HG02840 (cell line): Measurements from ENCODE around the gene CACNA1S.

Source experiments
- ATAC-seq: cut with Tn5 transposase; IDR thresholded peaks from one replicate; pipeline ENCODE4 v1.9.1; 2021; ENCODE audit warnings: mild to moderate bottlenecking, moderate library complexity, moderate number of reproducible peaks; ENCODE audit not compliant: unreplicated experiment, low FRiP score

Gene CACNA1S

DNA sequence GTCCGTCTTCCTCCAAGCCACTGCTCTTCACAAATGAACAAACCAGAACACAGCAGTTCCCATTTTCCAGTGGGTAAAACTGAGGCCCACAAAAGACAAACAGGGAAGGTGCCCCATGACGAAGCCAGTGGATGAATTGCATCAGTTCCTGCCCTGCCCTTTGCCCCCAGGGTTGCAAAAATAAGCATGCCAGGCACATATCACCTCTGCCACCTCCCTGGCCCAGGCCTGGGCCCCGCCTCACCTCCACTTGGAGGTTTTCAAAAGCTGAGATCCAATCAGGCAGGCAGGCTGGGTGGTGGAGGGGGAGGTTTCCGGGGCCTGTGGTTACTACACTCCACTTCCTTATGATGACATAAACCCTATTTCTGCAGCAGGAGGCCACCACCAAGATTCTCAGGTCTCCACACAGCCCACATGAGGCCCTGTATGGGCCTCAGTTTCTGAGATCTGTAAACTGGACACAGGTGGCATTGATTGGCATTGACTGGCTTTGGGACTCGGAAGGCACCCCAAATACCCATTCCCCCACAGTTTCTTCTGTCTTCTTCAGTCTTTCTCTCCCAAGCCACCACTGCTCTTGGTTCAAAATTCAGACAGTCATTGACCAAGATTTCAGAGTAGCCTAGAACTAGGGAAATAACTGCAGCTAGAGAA, 92.8 kb downstream of the CACNA1S start:
- peak; percentile 48 for ATAC-seq

DNA sequence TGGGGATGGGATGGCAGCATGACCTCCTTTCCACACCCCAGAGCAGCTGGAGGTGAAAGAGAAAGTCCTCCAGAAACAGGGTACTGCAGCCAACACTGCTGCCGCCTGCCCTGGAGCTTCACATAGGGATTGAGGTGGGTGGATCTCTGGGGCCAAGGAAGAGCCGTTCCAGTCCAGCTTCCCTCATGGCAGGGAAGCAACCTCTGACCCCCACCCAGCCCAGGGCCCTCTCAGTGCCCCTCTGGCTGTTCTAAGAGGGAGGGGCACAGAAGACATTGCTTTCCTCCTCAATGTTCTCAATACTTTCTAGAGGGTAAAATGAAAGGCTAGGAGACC, 94.4 kb downstream of the CACNA1S start:
- ATAC-seq, result no peak

DNA sequence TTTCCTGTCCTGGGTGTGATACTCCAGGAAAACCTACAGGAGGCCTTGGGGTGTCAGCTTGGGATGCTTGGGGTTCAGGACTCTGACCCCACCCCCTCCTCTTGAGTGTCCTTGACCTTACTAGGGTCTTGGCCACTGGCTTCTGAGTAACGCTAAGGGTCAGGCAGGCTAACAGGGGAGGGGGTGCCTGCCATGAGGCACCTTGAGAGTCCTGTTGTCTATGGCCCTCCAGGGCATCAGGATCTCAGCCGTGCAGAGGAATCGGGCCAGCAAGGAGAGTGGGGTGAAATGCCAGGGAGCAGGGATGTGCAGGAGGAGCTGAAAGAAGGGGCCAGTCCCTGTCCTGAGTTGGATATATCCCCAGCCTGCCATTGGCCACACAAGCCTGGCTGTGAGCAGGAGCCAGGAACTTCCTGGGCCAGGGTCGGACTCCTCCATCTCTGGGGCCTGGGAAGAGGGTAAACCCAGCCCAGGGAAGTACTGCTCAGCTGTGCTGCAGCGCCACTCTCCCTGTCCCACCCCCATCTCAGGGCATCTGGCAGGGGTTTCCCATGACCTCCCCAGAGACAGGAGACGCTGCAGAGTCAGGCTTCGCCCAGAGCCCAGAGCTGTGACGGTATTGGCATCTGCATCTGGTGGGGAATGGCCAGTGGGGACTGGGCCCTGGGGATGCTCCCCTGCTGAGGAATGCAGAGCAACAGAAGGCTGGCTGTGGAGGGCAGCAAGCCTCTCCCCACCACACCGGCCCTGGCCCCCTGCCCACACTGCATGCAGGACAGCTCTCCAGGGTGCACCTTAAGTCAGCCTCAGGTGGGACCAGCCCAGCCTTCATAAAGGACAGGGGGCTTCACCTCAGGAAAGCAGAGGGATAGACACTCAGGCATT, 95.0 kb downstream of the CACNA1S start:
- ATAC-seq, result no peak

DNA sequence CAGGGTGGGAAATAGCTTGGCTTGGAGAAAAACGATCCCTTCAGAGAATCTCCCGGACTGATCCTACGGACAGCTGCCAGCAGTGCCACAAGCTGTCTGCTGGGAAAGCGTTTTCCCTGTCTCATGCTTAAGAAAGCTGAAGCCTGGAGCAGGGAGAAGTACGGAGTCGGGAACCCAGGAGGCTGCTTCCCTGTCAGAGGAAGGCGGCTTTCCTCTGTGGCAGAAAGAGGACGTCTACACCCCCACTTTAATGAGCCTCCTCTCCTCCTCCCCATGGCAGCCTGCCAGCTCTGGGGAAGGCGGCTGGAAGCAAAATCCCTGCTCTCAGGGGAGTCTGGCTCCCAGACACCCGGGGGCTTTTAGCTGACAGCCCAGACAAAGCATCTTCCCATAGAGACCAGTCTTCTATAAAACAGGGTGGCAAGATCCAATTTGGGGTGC, 96.0 kb downstream of the CACNA1S start:
- no peak for ATAC-seq

DNA sequence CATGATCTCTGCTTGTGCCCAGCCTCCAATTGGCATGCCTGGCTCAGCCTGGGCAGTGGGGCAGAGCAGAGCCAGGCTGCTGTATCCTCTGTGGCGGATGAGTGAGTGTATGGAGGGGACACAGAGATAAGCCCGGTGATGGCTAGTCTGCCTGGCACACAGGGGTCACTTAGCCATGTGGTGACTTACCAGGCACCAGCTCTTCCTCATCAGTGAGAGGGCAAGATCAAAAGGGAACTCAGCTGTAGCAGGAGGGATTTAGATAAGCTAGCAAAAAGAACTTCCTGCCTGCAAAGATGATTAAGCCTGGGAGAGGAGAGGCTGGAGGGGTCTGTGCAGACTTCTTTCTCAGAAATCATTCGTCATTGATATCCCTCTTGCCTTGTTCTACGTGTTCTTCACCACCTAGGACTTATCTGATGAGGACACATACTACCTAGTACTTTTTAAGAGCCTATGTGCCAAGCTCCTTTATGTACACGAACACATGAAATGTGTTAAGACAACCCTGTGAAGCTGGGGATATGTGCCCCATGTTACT, 96.6 kb downstream of the CACNA1S start:
- no peak for ATAC-seq

DNA sequence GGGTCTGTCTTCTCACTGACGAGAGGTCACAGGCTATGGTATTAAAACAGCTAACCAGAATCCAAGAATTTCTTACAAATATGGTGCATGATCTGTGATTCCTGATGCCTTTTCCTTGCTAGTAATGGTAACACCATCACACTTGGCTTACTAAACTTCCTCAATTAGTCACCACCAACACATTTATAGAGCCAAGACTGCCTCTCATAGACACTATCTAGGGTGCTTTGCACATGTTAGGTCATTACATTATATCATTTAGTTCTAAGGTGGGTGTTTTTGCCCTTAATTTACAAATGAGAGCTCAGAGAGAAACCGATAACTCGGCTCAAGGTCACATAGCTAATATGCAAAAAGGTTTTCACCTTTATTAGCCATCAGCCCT, 97.4 kb downstream of the CACNA1S start:
- no peak for ATAC-seq

DNA sequence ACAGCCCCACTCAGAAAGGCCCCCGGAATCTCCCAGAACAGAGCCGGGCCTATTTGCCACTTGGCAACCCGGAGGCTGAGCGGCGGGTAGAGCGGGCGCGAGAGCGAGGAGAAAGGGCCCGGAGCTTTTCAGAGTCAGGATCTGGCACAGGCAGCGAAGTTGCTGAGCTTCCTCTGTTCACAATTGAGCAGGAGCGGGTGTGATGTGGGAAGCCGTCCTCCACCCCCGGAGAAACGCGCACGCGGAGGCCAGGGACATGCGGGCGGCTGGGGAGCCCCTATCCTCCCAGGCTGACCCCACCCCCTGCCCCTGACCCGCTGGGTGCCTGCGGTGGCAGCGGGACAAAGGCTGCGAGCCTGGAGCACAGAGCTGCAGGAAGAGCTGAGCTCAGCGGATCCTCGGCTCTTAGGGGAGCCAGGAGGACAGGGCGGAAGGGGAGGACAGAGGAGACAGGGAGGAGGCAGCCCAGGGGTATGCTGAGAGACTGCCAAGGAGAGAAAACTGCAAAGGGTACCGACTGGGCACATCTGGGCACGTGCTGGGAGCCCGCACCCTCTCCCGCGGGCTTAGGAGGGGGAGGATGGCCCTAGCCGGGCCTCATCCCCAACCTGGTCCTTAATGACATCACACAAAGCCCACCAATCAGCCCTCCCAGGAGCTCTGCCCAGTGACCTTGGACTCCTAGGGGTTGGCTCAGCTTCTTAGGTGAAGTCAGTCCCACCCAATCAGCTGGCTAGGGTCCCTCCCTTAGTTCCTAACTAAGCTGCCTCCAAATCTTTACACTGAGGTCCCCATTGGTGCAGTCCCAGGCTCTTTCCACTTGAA, 98.0 kb downstream of the CACNA1S start:
- no peak for ATAC-seq

DNA sequence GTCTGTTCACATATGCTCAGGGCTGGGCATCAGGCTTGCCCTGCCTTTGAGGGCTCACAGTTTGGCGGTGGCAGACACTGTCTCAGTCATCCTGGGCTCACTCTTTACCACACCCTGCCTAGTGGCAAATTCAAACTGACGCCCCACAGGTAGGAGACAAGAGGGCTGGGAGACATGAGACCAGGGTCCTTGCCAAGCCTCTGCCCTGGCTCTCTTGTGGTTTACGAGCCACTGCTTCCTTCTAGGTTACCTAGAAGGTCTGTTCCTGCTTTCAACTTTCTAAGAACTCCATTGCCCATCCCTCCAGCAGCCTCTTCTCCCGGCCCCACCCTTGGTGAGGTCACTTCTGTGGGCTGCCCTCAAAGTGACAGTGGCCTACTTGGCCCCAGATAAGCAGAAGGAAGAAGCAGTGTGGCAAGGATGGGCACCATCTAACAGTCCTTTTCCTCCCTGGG, 99.2 kb downstream of the CACNA1S start:
- ATAC-seq, result no peak

DNA sequence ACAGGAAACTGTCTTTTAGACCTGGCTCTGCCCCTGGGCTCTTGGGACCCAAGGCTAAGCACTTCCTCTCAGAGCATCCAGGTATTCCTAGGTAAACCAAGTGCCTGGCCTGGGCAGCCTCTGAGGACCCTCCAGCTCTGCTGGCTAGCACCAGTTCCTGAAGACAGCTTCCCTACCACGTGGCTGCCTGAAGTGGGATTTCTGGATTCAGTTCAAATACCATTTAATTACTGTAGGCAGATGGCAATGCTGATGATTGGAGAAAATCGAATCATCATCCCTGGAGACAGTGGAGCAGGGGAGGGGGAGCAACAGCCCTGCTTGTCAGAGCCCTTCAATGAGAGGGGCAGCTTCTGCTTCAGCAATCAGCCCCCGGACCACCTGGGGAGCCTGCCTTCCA, 100.6 kb downstream of the CACNA1S start:
- ATAC-seq, result no peak

DNA sequence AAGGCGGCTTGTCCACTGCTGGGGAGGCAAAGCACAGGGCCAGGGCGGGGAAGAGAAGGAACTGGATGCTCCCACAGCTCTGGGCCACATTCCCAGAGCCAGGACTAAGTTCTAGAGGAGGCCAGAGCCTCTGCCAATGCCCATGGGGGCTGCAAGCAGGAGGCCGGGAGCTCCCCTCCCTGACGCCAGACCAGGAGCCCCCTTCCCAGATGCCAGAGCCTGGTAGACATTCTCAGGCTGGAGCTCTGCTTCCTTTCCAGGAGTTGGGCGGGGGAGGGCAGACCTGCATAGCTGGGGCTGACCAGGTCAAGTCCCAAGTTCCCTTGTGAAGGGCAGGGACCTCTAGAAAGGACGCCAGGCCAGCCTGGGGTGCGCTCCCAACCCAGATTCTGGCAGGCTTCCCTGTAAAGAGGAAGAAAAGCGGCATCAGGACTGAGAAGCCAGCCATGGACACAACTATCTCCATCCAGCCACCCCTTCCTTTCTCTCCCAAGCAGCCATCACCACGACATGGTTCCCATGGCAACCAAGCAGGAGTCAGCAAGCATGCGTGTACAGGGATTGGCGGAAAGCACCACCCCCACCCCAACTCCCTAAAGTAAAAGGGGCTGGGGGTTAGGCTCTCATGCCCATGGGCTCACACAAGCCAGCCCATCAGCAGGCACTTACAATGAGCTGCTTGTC, 102.1 kb downstream of the CACNA1S start:
- ATAC-seq, result no peak

DNA sequence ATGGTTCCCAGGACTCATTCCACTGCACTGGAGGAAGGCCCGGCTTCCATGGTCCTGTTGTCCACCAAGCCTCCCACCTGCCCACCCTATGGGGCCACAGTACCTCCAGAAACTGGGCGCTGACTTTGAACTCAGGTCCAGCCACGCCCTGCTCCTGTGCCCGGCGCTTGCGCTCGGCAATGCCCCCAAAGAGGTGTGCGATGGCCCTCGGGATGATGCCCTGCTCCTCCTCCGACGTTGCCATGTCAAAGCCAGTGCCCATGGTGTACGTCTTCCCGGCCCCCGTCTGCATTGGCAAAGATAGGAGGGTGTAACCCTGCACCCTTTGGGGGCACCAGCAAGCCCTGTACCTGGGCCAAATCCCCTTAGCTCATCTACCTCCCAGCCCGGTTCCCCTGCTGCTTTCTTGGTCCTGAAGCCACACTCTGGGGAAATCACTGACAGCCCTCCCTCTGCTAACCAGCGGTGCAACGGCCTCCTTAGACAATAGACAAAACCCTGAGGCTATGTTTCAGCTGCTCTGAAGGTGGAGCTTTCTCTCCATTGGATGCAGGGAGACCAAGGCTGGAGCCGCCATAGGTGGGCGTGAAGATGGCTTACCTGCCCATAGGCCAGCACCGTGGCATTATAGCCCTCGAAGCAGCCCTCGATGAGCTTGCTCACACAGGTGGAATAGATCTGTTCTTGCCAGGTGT, 103.4 kb downstream of the CACNA1S start:
- ATAC-seq, result no peak

DNA sequence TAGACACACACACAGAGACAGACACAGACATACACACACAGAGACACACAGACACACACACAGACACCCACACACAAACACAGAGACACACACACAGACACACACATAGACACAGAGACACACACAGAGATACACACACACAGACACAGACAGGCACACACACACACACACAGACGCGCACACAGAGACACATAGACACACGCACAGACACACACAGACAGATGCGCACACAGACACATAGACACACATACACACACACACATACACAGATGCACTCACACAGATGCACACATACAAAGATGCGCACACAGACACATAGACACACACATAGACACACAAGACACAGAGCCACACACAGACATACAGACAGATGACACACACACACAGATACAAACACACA, 104.7 kb downstream of the CACNA1S start:
- ATAC-seq, result no peak

DNA sequence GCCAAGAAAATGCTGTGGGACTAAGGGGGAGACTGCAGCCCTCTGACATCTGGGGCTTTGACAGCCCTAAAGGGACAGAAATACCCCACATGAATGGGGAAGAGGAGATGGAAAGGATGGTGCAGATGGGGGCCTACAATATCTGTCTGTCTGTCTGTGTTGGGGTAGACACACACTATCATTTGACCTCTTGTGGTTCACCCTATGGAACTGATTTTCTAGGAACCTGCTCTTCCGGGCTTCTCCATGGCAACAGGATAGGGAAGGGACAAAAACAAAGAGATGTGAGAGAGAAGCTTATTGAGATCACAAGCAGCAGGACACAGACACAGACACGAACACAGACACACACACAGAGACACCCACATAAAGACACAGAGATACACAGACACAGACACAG, 105.8 kb downstream of the CACNA1S start:
- ATAC-seq, result no peak

DNA sequence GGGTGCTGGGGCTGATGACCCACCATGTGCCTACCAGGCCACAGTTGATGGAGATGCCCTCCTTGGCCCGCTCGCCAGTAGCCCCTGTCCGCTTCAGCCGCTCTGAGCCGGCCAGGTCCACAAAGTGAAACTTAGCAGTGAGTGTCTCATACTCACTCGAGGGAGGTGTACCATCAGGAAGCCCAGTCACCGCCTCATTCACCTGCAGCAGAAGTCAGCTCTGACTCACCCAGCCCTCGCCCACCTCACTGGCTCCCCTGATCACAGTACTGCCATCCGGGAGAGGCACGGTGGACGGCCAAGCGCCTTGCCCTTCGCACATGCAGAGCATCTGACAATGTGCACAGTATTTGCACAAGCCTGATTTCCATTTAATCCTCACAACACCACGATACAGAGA, 107.5 kb downstream of the CACNA1S start:
- no peak for ATAC-seq

DNA sequence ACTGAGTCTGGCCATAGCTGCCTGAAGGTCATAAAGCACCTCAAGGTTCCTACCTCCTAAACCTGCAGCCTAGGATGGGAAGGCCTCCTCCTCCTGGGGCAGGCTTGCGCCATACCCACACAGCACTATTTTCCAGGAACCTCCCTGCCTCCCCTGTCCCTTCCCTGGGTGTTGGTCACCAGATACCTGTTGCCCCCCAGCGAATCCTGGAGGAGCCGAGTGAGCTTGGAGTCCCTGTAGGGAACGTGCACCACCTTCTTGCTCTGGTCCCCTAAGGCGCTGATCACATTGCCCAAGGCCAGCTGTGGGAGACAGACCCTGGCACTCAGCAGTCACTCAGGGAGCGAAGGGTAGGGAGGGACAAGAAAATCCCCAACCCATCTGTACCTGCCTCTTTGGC, 108.1 kb downstream of the CACNA1S start:
- no peak for ATAC-seq

DNA sequence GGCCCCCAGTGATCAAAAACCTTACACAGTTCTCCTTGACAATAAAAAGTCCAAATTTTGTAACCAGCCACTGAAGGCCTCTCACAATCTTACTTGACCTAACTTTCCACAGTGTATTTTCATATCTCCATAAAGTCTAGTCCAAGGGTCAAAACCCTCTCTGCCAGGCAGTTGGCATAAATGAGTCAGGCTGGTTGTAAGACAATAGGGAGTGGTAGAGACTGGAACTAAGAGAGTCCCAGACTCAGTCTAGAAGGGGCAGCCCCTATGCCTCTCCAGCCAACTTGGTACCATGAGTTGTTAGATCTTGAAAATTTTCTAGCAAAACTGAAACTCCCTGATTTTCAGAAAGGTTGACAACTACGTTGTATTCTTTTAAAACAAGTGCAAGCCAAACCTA, 109.7 kb downstream of the CACNA1S start:
- ATAC-seq, result no peak

DNA sequence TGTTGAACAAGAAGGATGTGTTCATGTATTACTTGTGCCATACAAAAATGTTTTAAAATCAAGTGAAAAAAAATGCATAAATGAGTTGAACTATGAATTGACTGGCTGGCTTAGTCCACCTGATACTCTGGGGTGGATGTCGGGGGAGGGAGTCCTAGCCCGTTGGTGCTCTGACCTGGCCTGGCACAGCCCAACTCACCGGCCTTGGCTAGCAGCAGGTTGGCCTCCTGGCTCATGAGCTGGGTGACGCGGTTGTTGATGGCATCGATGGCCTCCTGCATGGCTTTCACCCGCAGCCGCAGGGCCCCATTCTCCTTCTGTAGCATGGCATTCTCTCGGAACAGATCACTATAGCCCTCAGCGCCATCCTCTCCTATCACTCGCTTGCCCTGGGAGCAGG, 110.3 kb downstream of the CACNA1S start:
- no peak for ATAC-seq

DNA sequence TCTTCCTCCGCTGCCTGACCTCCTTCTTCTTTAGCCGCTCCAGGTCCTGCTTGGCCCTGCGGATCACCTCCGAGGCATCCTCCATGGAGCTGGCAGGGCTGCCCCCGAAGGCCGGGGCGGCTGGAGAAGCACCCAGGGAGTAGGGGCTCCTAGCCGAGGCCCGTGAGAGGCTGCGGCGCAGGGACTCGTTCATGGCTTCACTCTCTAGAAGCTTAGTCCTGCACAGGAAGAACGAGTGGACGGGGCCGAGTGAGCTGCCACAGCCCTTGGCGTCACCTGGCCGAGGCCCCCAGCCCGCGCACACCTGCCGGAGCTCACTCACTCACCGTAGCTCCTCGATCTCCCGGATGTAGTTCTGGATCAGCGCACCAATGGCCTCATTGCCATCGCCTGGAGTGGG, 111.8 kb downstream of the CACNA1S start:
- ATAC-seq, result no peak

DNA sequence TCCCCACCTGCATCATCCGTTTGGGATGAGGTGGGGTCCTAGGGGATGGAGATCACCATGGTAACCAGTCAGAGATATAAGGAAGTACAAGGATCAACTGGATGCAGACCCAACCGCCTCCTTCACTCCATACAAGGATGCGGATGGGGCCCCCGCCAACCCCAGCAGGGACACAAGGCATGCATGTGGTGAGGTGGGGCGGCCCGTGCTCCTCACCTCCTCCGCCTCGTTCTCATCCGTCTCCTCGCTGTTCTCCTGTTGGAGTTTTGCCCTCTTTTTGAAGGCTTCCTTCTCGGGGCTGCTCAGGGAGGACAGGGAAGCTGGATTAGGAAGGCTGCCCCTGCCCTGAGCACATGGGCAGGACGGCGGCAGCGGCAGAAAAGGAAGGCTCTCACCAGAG, 112.6 kb downstream of the CACNA1S start:
- no peak for ATAC-seq

DNA sequence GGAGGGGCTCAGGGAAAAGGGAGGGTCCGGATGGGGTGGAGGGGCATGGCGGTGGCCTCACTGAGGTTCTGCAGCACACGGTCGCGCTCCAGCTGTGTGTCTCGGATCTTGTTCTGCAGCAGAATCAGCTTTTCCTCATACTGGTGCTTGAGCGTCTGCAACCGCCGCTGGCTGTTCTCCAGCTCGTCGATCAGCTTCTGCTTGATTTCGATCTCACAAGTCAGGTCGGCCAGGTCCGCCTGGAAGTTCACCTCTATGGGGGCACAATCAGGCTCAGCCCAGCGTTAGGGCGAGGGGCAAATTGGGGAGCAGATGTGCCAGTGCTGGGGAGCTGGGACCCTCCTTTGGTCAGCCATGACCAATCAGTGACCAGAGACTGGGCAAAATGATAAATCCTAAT, 113.9 kb downstream of the CACNA1S start:
- ATAC-seq, result no peak
